ENCODE data around the gene AHI1. TPM values are rescaled to one million over a fixed set of nuclear protein-coding genes. Genes with fewer than 3 reads are reported as not detected.

Gene AHI1
- total RNA-seq, 1 donor from 2014 or later: 38.3 TPM

DNA sequence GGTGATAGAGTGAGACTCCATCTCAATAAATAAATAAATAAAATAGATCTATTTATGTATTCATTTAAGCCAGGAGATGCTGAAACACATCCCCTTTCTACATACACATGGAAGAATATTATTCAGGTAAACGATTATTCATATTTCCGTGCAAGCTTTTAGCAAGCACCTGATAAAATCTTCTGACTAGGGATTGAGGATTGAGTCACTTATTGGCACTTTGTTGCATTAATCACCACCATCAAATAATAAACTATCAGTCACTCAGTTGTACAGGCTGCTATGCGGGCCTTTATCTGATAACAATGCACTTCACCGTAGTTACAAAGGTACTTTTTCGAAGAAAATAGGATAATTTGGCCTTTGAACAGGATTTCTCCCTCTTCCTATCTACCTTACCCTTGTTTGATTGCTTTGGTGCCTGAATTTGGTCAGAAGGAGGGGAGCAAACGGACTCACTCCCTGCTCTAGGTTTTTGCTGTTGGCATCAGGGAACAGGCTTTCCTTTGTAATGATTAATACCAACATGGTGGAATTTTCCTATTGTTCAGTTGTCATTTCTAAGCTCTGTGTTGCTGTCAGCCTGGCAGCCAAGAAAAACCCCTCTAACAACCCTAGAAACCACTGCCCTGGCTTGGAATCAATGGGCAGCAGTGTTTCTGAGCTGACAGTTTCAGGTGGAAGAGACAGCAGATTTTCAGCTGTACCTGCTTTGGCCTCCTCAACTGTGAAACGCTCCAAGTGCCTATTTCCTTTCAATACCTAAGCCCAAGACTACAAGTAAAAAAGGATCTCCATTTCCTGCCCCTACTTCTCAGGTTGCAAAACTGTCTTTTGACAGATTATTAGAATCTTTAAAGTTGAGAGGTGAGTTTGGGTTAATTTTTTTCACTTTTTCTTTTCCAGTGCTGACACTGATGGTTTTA is 253.4 kb downstream of the AHI1 start:
- TF ChIP-seq, protein P1, sequence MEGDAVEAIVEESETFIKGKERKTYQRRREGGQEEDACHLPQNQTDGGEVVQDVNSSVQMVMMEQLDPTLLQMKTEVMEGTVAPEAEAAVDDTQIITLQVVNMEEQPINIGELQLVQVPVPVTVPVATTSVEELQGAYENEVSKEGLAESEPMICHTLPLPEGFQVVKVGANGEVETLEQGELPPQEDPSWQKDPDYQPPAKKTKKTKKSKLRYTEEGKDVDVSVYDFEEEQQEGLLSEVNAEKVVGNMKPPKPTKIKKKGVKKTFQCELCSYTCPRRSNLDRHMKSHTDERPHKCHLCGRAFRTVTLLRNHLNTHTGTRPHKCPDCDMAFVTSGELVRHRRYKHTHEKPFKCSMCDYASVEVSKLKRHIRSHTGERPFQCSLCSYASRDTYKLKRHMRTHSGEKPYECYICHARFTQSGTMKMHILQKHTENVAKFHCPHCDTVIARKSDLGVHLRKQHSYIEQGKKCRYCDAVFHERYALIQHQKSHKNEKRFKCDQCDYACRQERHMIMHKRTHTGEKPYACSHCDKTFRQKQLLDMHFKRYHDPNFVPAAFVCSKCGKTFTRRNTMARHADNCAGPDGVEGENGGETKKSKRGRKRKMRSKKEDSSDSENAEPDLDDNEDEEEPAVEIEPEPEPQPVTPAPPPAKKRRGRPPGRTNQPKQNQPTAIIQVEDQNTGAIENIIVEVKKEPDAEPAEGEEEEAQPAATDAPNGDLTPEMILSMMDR (IDR thresholded peaks at IDR 0.05; ENCODE audit: unreplicated experiment): no peak
- no peak overlapping the region for H3K27ac Mint-ChIP-seq
- no peak overlapping the region for H3K4me3 Mint-ChIP-seq (ENCODE audit: low read depth)
- no peaks in the 10 kb centered on the region for H3K36me3 Mint-ChIP-seq (ENCODE audit: insufficient read depth)
- no peaks in the 10 kb centered on the region for H3K27me3 Mint-ChIP-seq
- peaks cover 5% of the 10 kb centered on the region for H3K4me1 Mint-ChIP-seq (ENCODE audit: low read depth)
- no peaks in the 10 kb centered on the region for H3K9me3 Mint-ChIP-seq (ENCODE audit: low read depth)
- no peak for DNase-seq (ENCODE audit: low spot score, unreplicated experiment)

DNA sequence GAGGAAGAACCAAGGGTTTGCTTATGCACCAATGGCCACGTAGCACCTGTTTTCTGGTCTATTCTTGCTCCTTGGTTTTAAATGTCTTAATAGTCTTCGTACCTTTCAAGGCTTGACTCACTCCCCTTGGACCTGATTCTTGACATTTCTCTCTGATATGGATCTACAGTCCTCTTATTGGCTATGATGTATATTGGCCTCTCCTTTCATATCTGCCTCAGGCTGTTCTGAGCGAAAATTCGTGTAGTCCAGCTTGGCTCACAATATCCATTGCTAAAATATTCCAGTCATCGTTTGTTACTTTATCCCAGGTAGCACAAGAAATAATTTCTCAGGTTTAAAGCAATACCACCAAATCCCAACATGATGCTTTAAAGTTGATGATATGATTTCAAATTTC is 256.8 kb downstream of the AHI1 start:
- peaks cover 3% of the 10 kb centered on the region for H3K27me3 Mint-ChIP-seq
- no peaks in the 10 kb centered on the region for H3K36me3 Mint-ChIP-seq (ENCODE audit: insufficient read depth)
- H3K27ac Mint-ChIP-seq: no peak overlapping the region
- no peak overlapping the region for H3K4me3 Mint-ChIP-seq (ENCODE audit: low read depth)
- peaks cover 5% of the 10 kb centered on the region for H3K4me1 Mint-ChIP-seq (ENCODE audit: low read depth)
- DNase-seq (ENCODE audit: low spot score, unreplicated experiment): no peak
- H3K9me3 Mint-ChIP-seq (ENCODE audit: low read depth): no peaks in the 10 kb centered on the region
- TF ChIP-seq, protein P1 (IDR thresholded peaks at IDR 0.05; ENCODE audit: unreplicated experiment): no peak

DNA sequence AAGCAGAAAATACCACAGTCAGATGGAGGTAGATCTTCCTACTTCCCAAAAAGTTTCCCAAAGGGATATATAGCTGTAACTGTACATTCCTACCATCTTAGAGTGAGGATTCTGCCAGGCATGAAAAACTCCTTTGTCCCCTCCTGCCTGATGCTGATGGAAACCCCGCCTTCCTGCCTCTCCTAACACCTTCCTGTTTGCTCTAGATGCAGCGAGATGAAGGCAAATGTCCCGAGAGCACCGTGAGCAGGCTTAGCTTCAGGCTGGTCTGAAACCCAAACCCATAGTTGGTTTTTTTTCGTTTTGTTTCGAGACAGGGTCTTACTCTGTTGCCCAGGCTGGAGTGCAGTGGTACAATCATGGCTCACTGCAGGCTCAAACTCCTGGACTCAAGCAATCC is 260.8 kb downstream of the AHI1 start:
- TF ChIP-seq, protein P1 (IDR thresholded peaks at IDR 0.05; ENCODE audit: unreplicated experiment): no peak
- Mint-ChIP-seq H3K4me3 (ENCODE audit: low read depth) (no peak overlapping the region), H3K36me3 (ENCODE audit: insufficient read depth) (no peaks in the 10 kb centered on the region), H3K27me3 (peaks cover 3% of the 10 kb centered on the region), H3K27ac (no peak overlapping the region), H3K9me3 (ENCODE audit: low read depth) (no peaks in the 10 kb centered on the region), H3K4me1 (ENCODE audit: low read depth) (no peaks in the 10 kb centered on the region)
- DNase-seq (ENCODE audit: low spot score, unreplicated experiment): no peak

DNA sequence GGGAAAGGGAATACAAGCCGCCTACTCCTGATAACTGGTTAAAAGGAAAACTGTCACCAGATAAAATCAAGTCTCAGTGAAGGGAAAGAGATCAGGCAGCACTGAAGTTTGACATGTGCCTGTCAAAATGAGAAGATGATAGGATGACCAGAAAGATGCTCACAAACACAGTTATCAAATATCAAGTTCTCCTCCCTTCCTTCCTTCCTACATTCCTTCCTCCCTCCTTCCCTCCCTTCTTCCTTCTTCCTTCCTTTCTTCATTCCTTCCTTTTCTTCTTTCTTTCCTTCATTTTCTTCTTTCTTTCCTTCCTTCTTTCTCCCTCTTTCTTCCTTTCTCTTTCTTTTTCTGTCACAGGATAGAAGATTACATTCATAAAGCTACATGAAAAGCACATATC is 261.2 kb downstream of the AHI1 start:
- no peaks in the 10 kb centered on the region for H3K36me3 Mint-ChIP-seq (ENCODE audit: insufficient read depth)
- no peak overlapping the region for H3K27ac Mint-ChIP-seq
- TF ChIP-seq, protein P1 (IDR thresholded peaks at IDR 0.05; ENCODE audit: unreplicated experiment): no peak

DNA sequence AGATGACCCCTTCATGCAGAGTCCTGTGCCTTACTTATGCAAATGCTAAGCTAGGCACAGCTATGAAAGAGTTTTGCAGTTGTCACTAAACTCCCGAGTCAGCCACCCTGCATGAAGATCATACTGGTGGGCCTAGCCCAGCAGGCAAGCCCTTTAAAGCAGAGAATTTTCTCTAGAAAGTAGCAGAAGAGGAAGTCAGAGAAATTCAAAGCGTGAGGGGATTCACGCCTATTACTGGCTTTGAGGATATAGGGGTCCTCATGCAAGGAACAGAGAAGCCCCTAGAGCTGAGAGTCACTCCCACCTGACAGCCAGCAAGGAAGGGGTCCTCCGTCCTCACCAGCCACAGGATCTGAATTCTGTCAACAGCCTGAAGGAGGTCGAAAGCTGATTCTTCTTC is 261.8 kb downstream of the AHI1 start:
- no peak for DNase-seq (ENCODE audit: low spot score, unreplicated experiment)
- H3K36me3 Mint-ChIP-seq (ENCODE audit: insufficient read depth): no peaks in the 10 kb centered on the region
- H3K27ac Mint-ChIP-seq: no peak overlapping the region
- H3K27me3 Mint-ChIP-seq: peaks cover 3% of the 10 kb centered on the region
- no peak overlapping the region for H3K4me3 Mint-ChIP-seq (ENCODE audit: low read depth)
- no peaks in the 10 kb centered on the region for H3K9me3 Mint-ChIP-seq (ENCODE audit: low read depth)
- peaks cover 2% of the 10 kb centered on the region for H3K4me1 Mint-ChIP-seq (ENCODE audit: low read depth)
- TF ChIP-seq, protein P1 (IDR thresholded peaks at IDR 0.05; ENCODE audit: unreplicated experiment): no peak

More for the DNA sequence above, 261.2 kb downstream of the AHI1 start:
- peaks cover under 1% of the 10 kb centered on the region for H3K4me1 Mint-ChIP-seq (ENCODE audit: low read depth)
- no peak overlapping the region for H3K4me3 Mint-ChIP-seq (ENCODE audit: low read depth)
- DNase-seq (ENCODE audit: low spot score, unreplicated experiment): no peak
- H3K27me3 Mint-ChIP-seq: peaks cover 3% of the 10 kb centered on the region
- H3K9me3 Mint-ChIP-seq (ENCODE audit: low read depth): no peaks in the 10 kb centered on the region
